Measurements from ENCODE around the gene PRPS1.

DNA sequence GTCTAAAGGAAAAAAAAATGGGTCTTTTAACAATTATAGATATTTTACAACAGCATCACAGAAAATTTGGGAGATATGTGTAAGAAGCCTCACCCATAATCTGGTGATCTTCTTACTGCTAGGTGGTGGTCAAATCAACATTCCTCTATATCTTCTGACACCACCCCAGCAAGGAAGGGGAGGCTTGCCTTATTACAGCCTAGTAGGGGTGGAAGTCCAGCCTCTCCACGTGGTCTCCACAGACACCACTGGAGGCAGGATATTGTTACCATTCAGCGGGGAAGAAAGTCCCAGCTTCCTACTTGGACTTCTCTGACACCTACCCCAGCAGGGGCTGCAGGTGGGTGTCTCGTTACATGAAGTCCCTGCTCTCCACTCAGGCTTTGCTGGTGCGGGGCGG lies 28.7 kb downstream of the PRPS1 start:
- TF ChIP-seq SP1 (IDR thresholded peaks at IDR 0.05) (no peak), SUZ12 (IDR thresholded peaks at IDR 0.05) (no peak), FOXA1 (IDR thresholded peaks at IDR 0.05) (no peak), ZNF384 (IDR thresholded peaks at IDR 0.05) (no peak), NFRKB (IDR thresholded peaks at IDR 0.05) (no peak), FOXM1 (IDR thresholded peaks at IDR 0.05; ENCODE audit: borderline replicate concordance) (no peak), BHLHE40 (IDR thresholded peaks at IDR 0.05; ENCODE audit: borderline replicate concordance) (no peak), ELF4 (IDR thresholded peaks at IDR 0.05) (no peak), ARNT (IDR thresholded peaks at IDR 0.05) (no peak)
- TF ChIP-seq, protein P1, sequence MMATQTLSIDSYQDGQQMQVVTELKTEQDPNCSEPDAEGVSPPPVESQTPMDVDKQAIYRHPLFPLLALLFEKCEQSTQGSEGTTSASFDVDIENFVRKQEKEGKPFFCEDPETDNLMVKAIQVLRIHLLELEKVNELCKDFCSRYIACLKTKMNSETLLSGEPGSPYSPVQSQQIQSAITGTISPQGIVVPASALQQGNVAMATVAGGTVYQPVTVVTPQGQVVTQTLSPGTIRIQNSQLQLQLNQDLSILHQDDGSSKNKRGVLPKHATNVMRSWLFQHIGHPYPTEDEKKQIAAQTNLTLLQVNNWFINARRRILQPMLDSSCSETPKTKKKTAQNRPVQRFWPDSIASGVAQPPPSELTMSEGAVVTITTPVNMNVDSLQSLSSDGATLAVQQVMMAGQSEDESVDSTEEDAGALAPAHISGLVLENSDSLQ (IDR thresholded peaks at IDR 0.05): no peak

Measured in HEK293T (cell line).